Liver (tissue), 9 donors: ENCODE measurements around the gene GJD3. TPM values are rescaled to one million over a fixed set of nuclear protein-coding genes. Genes with fewer than 3 reads are reported as not detected.
A peak's percentile ranks its signal among the peaks of the same experiment; 100 is the strongest.

Experiments used
- DNase-seq: peaks from one replicate; pipeline ENCODE4 v3.0.0-alpha.2; 2017; ENCODE audit warnings: low spot score
- H3K27ac ChIP-seq, 2 donors: one replicate each; pipeline ENCODE4 v1.7.0; 2013; ENCODE audit warnings: inconsistent platforms in 2 of 2, low read length in 2 of 2, control low read depth in 1 of 2, low read depth in 1 of 2, mild to moderate bottlenecking in 1 of 2
- H3K27me3 ChIP-seq, 4 donors: one replicate each; pipeline versions ENCODE4 v1.6.1 to v1.7.0; 2013; ENCODE audit warnings: low read length in 3 of 4, inconsistent platforms in 1 of 4, mild to moderate bottlenecking in 1 of 4, moderate library complexity in 1 of 4; ENCODE audit not compliant: control insufficient read depth in 4 of 4, insufficient read depth in 4 of 4
- H3K36me3 ChIP-seq, 4 donors: one replicate each; pipeline versions ENCODE4 v1.6.1 to v1.7.0; 2013; ENCODE audit warnings: low read length in 3 of 4, mild to moderate bottlenecking in 3 of 4, low read depth in 1 of 4, moderate library complexity in 1 of 4; ENCODE audit not compliant: control insufficient read depth in 4 of 4, insufficient read depth in 3 of 4
- H3K4me1 ChIP-seq, 4 donors: one replicate each; pipeline versions ENCODE4 v1.6.1 to v1.7.0; 2013; ENCODE audit warnings: low read length in 3 of 4, mild to moderate bottlenecking in 3 of 4, moderate library complexity in 1 of 4; ENCODE audit not compliant: control insufficient read depth in 4 of 4, insufficient read depth in 4 of 4
- H3K4me3 ChIP-seq, 3 donors: one replicate each; pipeline versions ENCODE4 v1.6.1 to v1.7.0; 2013; ENCODE audit warnings: low read length in 3 of 3, control low read depth in 1 of 3, low read depth in 1 of 3, mild to moderate bottlenecking in 1 of 3
- H3K9ac ChIP-seq, 2 donors: one replicate each; pipeline ENCODE4 v1.7.0; 2013; ENCODE audit warnings: low read length in 2 of 2, mild to moderate bottlenecking in 2 of 2, moderate library complexity in 2 of 2, control low read depth in 1 of 2, low read depth in 1 of 2
- H3K9me3 ChIP-seq, 4 donors: one replicate each; pipeline versions ENCODE4 v1.6.1 to v1.7.0; 2013; ENCODE audit warnings: low read length in 3 of 4; ENCODE audit not compliant: control insufficient read depth in 4 of 4
- EGR1 ChIP-seq, 2 donors: IDR thresholded peaks; 2 replicates each; pipeline ENCODE4 v1.6.1; 2016 to 2018; ENCODE audit warnings: antibody characterized with exemption in 2 of 2, low read depth in 2 of 2
- FOXA1 ChIP-seq: IDR thresholded peaks from 2 replicates; pipeline ENCODE4 v1.6.1; 2016; ENCODE audit warnings: antibody characterized with exemption
- FOXA2 ChIP-seq: IDR thresholded peaks from 2 replicates; pipeline ENCODE4 v1.6.1; 2016; ENCODE audit warnings: antibody characterized with exemption
- GABPA ChIP-seq, 2 donors: IDR thresholded peaks in 1 of 2; conservative IDR thresholded peaks in 1 of 2; 2 replicates each; pipeline ENCODE4 v1.6.1; 2016; ENCODE audit warnings: antibody characterized with exemption in 2 of 2, mild to moderate bottlenecking in 1 of 2, moderate library complexity in 1 of 2
- HNF4G ChIP-seq: IDR thresholded peaks from 2 replicates; pipeline ENCODE4 v1.6.1; 2016; ENCODE audit warnings: antibody characterized with exemption
- JUND ChIP-seq, 2 donors: IDR thresholded peaks; 2 replicates each; pipeline ENCODE4 v1.6.1; 2016; ENCODE audit warnings: antibody characterized with exemption in 2 of 2
- NR2F2 ChIP-seq: IDR thresholded peaks from 2 replicates; pipeline ENCODE4 v1.6.1; 2016; ENCODE audit warnings: antibody characterized with exemption
- RAD21 ChIP-seq, 2 donors: IDR thresholded peaks; 2 replicates each; pipeline ENCODE4 v1.6.1; 2016; ENCODE audit warnings: antibody characterized with exemption in 2 of 2, mild to moderate bottlenecking in 2 of 2
- RXRA ChIP-seq, 2 donors: IDR thresholded peaks; 2 replicates each; pipeline ENCODE4 v1.6.1; 2017 to 2018; ENCODE audit warnings: antibody characterized with exemption in 2 of 2, mild to moderate bottlenecking in 1 of 2
- SP1 ChIP-seq: IDR thresholded peaks from 2 replicates; pipeline ENCODE4 v1.6.1; 2018; ENCODE audit warnings: antibody characterized with exemption, mild to moderate bottlenecking
- TAF1 ChIP-seq: conservative IDR thresholded peaks from 2 replicates; pipeline ENCODE4 v1.6.1; 2016; ENCODE audit warnings: antibody characterized with exemption, mild to moderate bottlenecking
- YY1 ChIP-seq: IDR thresholded peaks from 2 replicates; pipeline ENCODE4 v1.6.1; 2016; ENCODE audit warnings: antibody characterized with exemption, mild to moderate bottlenecking
- WGBS: extraction: QIAGEN DNeasy Blood & Tissue Kit; methylation state at CpG from one replicate; pipeline ENCODE4 v1.1.7; 2013; 5-methylcytosine and 5-hydroxymethylcytosine counted together
- polyA plus RNA-seq, 2 donors: library from polyadenylated mRNA; stranded (reverse) in 1 of 2; unstranded in 1 of 2; fragments of 200-250 nt in 1 of 2; fragments of >200 nt in 1 of 2; fragmentation: Nextera tagmentation in 1 of 2; extraction: Ambion mirVana in 1 of 2; gene quantifications; one replicate each; pipeline versions ENCODE4 v1.2.1 to v1.2.3, GENCODE V29; 2013 to 2015
- total RNA-seq, 2 donors: library from RNA; depleted of rRNA; stranded (reverse); fragments of >200 nt; gene quantifications; one replicate each; pipeline ENCODE4 v1.2.3, GENCODE V29; 2014
- TF ChIP-seq, protein P1 (sequence below): IDR thresholded peaks from 2 replicates; pipeline ENCODE4 v1.6.1; 2016; ENCODE audit warnings: antibody characterized with exemption
- TF ChIP-seq, protein P2 (sequence below): IDR thresholded peaks from 2 replicates; pipeline ENCODE4 v1.6.1; 2016; ENCODE audit warnings: antibody characterized with exemption
- TF ChIP-seq, protein P3 (sequence below): IDR thresholded peaks from 2 replicates; pipeline ENCODE4 v1.6.1; 2016; ENCODE audit warnings: antibody characterized with exemption, mild to moderate bottlenecking
- TF ChIP-seq, protein P4 (sequence below): IDR thresholded peaks from 2 replicates; pipeline ENCODE4 v1.6.1; 2016; ENCODE audit warnings: antibody characterized with exemption
- donor health status: healthy.
- donor health status: healthy.
- donor health status: healthy.
- donor health status: healthy.
- donor health status: healthy.

Gene GJD3
- total and polyA plus RNA-seq, 4 donors, result 0.47 to 0.59 (median 0.48) TPM; not detected in 1

DNA sequence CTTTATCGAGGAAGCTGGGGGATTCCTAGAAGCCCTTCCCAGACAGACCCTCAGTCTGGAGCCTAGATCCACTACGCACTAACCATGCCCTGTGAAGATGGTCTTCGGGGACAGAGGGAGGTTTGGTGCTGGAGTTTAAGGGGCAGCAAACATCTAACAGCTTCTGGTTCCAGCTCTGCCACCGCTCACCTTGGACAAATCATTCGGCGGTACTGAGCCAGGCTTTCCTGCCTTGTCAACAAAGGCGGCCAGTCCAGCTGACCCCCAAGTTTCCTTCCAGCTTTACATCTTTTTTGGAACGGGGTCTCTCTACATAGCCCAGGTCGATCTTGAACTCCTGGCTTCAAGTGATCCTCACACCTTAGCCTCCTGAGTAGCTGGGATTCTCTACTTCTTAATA lies 369 bp upstream of the GJD3 start:
- no peak for DNase-seq
- H3K4me1 ChIP-seq, result peaks cover 3 to 23% (median 15%) of the 10 kb centered on the region in 4 donors
- H3K9ac ChIP-seq, result no peak overlapping the region
- H3K36me3 ChIP-seq, result no peaks in the 10 kb centered on the region
- 92% methylated on average over 9 of the region's 9 CpGs for WGBS
- TF ChIP-seq NR2F2 (no peak), RXRA (IDR thresholded peaks at IDR 0.05) (no peak), GABPA (IDR thresholded peaks at IDR 0.05 in 1 of 2, conservative IDR thresholded peaks at IDR 0.05 in 1 of 2) (no peak), JUND (IDR thresholded peaks at IDR 0.05) (no peak), EGR1 (IDR thresholded peaks at IDR 0.05; ENCODE audit: low read depth in 2 of 2) (no peak)
- TF ChIP-seq, protein P1, sequence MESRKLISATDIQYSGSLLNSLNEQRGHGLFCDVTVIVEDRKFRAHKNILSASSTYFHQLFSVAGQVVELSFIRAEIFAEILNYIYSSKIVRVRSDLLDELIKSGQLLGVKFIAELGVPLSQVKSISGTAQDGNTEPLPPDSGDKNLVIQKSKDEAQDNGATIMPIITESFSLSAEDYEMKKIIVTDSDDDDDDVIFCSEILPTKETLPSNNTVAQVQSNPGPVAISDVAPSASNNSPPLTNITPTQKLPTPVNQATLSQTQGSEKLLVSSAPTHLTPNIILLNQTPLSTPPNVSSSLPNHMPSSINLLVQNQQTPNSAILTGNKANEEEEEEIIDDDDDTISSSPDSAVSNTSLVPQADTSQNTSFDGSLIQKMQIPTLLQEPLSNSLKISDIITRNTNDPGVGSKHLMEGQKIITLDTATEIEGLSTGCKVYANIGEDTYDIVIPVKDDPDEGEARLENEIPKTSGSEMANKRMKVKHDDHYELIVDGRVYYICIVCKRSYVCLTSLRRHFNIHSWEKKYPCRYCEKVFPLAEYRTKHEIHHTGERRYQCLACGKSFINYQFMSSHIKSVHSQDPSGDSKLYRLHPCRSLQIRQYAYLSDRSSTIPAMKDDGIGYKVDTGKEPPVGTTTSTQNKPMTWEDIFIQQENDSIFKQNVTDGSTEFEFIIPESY, result no peak
- TF ChIP-seq, protein P2, sequence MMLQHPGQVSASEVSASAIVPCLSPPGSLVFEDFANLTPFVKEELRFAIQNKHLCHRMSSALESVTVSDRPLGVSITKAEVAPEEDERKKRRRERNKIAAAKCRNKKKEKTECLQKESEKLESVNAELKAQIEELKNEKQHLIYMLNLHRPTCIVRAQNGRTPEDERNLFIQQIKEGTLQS, result no peak
- H3K27ac ChIP-seq, result no peak overlapping the region
- no peaks in the 10 kb centered on the region for H3K27me3 ChIP-seq
- H3K9me3 ChIP-seq, result no peaks in the 10 kb centered on the region
- no peak overlapping the region for H3K4me3 ChIP-seq

DNA sequence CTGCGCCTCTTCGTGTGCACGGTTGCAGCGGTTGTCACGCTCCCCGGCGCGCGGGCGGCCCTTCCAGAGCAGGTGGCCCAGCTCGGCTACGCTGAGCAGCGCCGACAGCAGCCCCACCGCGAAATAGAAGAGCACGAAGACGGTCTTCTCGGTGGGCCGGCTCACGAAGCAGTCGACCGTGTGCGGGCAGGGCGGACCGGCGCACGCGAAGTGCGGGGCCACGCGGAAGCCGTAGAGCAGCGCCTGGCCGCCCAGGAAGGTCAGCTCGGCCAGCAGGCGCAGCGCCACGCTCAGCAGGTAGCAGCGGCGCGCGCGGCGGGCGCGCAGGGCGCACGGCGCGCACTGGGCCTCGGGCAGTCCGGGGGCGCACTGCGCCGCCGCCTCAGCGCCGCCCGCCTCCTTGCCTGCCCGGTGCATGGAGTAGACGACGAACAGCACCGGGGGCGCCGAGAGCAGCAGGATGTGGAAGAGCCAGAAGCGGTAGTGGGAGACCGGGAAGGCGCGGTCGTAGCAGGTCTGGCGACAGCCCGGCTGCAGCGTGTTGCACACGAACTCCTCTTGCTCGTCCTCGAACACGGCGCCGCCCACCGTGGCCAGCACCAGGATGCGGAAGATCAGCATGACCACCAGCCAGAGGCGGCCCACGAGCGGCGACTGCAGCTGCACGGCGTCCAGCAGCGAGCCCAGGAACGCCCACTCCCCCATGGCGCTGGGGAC lies 1.3 kb downstream of the GJD3 start:
- Histone ChIP-seq H3K36me3 (no peaks in the 10 kb centered on the region), H3K4me3 (peak overlapping the region; percentile 47 to 66 (median 58)), H3K27ac (peak overlapping the region in 1 of 2 donors; percentile 20), H3K4me1 (peaks cover 3 to 29% (median 19%) of the 10 kb centered on the region in 4 donors), H3K9me3 (no peaks in the 10 kb centered on the region), H3K9ac (no peak overlapping the region), H3K27me3 (no peaks in the 10 kb centered on the region)
- 5% methylated on average over 91 of the region's 91 CpGs for WGBS
- DNase-seq, result no peak
- TF ChIP-seq, protein P2, result no peak
- TF ChIP-seq EGR1 (IDR thresholded peaks at IDR 0.05; ENCODE audit: low read depth in 2 of 2) (no peak), YY1 (no peak), RAD21 (IDR thresholded peaks at IDR 0.05) (no peak), SP1 (no peak), FOXA2 (no peak), RXRA (IDR thresholded peaks at IDR 0.05) (no peak), JUND (IDR thresholded peaks at IDR 0.05) (no peak), FOXA1 (no peak), GABPA (IDR thresholded peaks at IDR 0.05 in 1 of 2, conservative IDR thresholded peaks at IDR 0.05 in 1 of 2) (no peak), NR2F2 (no peak), TAF1 (no peak), HNF4G (no peak)
- TF ChIP-seq, protein P3, sequence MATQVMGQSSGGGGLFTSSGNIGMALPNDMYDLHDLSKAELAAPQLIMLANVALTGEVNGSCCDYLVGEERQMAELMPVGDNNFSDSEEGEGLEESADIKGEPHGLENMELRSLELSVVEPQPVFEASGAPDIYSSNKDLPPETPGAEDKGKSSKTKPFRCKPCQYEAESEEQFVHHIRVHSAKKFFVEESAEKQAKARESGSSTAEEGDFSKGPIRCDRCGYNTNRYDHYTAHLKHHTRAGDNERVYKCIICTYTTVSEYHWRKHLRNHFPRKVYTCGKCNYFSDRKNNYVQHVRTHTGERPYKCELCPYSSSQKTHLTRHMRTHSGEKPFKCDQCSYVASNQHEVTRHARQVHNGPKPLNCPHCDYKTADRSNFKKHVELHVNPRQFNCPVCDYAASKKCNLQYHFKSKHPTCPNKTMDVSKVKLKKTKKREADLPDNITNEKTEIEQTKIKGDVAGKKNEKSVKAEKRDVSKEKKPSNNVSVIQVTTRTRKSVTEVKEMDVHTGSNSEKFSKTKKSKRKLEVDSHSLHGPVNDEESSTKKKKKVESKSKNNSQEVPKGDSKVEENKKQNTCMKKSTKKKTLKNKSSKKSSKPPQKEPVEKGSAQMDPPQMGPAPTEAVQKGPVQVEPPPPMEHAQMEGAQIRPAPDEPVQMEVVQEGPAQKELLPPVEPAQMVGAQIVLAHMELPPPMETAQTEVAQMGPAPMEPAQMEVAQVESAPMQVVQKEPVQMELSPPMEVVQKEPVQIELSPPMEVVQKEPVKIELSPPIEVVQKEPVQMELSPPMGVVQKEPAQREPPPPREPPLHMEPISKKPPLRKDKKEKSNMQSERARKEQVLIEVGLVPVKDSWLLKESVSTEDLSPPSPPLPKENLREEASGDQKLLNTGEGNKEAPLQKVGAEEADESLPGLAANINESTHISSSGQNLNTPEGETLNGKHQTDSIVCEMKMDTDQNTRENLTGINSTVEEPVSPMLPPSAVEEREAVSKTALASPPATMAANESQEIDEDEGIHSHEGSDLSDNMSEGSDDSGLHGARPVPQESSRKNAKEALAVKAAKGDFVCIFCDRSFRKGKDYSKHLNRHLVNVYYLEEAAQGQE, result no peak
- TF ChIP-seq, protein P4, sequence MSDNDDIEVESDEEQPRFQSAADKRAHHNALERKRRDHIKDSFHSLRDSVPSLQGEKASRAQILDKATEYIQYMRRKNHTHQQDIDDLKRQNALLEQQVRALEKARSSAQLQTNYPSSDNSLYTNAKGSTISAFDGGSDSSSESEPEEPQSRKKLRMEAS, result no peak
- TF ChIP-seq, protein P1, result no peak
